ENCODE results near the gene MYDGF. TPM values are rescaled to one million over a fixed set of nuclear protein-coding genes. Genes with fewer than 3 reads are reported as not detected.
A peak's percentile ranks its signal among the peaks of the same experiment; 100 is the strongest.

The MYDGF gene
- total RNA-seq, 1 donor from 2014 or later, result 131 TPM

DNA sequence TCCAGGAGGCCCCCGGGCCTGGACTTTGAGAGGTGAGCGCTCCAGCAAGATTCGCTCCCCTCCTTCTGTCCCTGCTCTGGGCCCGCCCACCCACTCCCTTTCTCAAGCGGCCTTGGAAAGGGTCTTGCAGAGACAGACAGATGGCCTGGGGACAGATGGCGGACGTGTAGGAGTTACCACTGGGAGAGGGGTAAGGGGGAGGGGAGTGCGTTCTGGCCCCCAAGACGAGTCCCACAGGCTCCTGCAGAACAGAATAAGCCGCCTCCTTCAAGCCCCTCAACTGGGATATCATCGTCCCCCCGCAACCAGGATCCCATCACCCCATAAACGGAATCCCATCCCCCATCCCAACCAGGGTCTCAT, 34.4 kb downstream of the MYDGF start:
- H2AFZ ChIP-seq (ENCODE audit: low read depth, low read length), result peak overlapping the region; percentile 90
- Mint-ChIP-seq H3K4me1 (ENCODE audit: low read depth, unreplicated experiment) (peaks cover 8% of the 10 kb centered on the region), H3K36me3 (ENCODE audit: low read depth, unreplicated experiment) (no peaks in the 10 kb centered on the region), H3K4me3 (ENCODE audit: unreplicated experiment) (no peak overlapping the region), H3K9me3 (ENCODE audit: unreplicated experiment) (peaks cover 4% of the 10 kb centered on the region), H3K27ac (ENCODE audit: unreplicated experiment) (no peak overlapping the region), H3K27me3 (ENCODE audit: low read depth, unreplicated experiment) (peaks cover 3% of the 10 kb centered on the region)
- H3K79me2 ChIP-seq (ENCODE audit: insufficient read depth, low read length), result peaks cover 12% of the 10 kb centered on the region
- H3K36me3 ChIP-seq (ENCODE audit: insufficient read depth, low read length), result no peaks in the 10 kb centered on the region
- DNase-seq (ENCODE audit: low read depth) (no peak), FAIRE-seq (no peak)
- H3K9ac ChIP-seq (ENCODE audit: low read length), result peak overlapping the region; percentile 79
- peak overlapping the region; percentile 16 for H3K27ac ChIP-seq (ENCODE audit: low read depth, low read length)
- peaks cover 37% of the 10 kb centered on the region for H3K4me1 ChIP-seq (ENCODE audit: insufficient read depth, low read length)
- no peaks in the 10 kb centered on the region for H4K20me1 ChIP-seq (ENCODE audit: insufficient read depth, low read length)
- H3K4me2 ChIP-seq (ENCODE audit: low read length), result peak overlapping the region; percentile 92
- H3K4me3 ChIP-seq (ENCODE audit: insufficient read depth, low read depth, low read length), result peak overlapping the region; percentile 50
- no peaks in the 10 kb centered on the region for H3K9me3 ChIP-seq (ENCODE audit: insufficient read depth, low read depth, low read length)
- H3K27me3 ChIP-seq (ENCODE audit: insufficient read depth, low read length), result no peaks in the 10 kb centered on the region
- TF ChIP-seq EZH2 (IDR thresholded peaks at IDR 0.05; ENCODE audit: insufficient read depth, low read length) (no peak), CTCF (IDR thresholded peaks at IDR 0.05; ENCODE audit: insufficient read depth, low read depth, low read length) (no peak)

DNA sequence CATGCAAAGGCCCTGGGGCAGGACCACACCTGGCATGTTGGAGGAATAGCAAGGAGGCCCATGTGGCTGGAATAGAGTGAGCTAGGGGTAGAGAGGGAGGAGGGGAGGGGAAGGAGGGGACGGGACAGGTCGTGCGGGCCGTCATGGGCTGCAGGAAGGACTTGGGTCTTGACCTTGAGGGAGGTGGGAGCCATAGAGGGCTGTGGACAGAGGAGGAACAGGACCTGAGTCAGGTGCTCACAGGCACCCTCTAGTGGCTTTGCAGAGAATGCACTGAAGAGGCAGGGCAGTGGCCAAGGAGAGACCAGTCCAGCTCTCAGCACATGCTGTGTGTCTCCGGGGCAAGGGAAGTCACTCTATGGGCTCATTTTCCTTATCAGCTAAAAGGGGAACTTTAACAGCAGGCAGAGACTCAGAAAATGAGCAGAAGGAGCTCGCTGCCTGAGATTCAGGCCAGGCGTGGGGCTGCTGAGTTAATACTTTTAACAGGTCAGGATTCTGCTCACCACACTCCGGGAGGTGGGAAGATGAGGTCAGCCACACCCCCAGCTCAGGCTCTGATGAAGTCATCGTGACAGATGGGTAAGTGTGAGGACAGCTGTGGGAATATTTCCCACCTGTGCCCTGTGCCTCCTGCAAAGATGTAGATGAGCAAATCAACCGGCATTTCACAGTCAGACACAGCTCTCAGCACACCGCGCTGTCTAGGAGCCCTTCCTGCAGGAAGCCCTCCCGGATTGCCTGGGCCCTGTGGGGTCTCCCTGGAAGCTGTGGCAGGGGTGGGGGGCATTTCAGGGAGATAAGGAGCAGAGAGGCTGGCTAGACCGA, 36.8 kb downstream of the MYDGF start:
- H4K20me1 ChIP-seq (ENCODE audit: insufficient read depth, low read length), result no peaks in the 10 kb centered on the region
- H3K79me2 ChIP-seq (ENCODE audit: insufficient read depth, low read length), result no peaks in the 10 kb centered on the region
- H3K36me3 Mint-ChIP-seq (ENCODE audit: low read depth, unreplicated experiment), result no peaks in the 10 kb centered on the region
- peak overlapping the region; percentile 38 for H3K4me2 ChIP-seq (ENCODE audit: low read length)
- peaks cover 25% of the 10 kb centered on the region for H3K4me1 ChIP-seq (ENCODE audit: insufficient read depth, low read length)
- H2AFZ ChIP-seq (ENCODE audit: low read depth, low read length), result no peak overlapping the region
- TF ChIP-seq CTCF (IDR thresholded peaks at IDR 0.05; ENCODE audit: insufficient read depth, low read depth, low read length) (peak; percentile 80), EZH2 (IDR thresholded peaks at IDR 0.05; ENCODE audit: insufficient read depth, low read length) (no peak)
- H3K9ac ChIP-seq (ENCODE audit: low read length), result peak overlapping the region; percentile 44
- H3K36me3 ChIP-seq (ENCODE audit: insufficient read depth, low read length), result no peaks in the 10 kb centered on the region
- H3K27me3 Mint-ChIP-seq (ENCODE audit: low read depth, unreplicated experiment), result peaks cover 3% of the 10 kb centered on the region
- peaks cover 4% of the 10 kb centered on the region for H3K9me3 Mint-ChIP-seq (ENCODE audit: unreplicated experiment)
- H3K4me3 Mint-ChIP-seq (ENCODE audit: unreplicated experiment), result no peak overlapping the region
- H3K4me1 Mint-ChIP-seq (ENCODE audit: low read depth, unreplicated experiment), result peaks cover 8% of the 10 kb centered on the region
- no peak overlapping the region for H3K4me3 ChIP-seq (ENCODE audit: insufficient read depth, low read depth, low read length)
- H3K27ac Mint-ChIP-seq (ENCODE audit: unreplicated experiment), result peak overlapping the region; percentile 79
- no peaks in the 10 kb centered on the region for H3K9me3 ChIP-seq (ENCODE audit: insufficient read depth, low read depth, low read length)
- H3K27ac ChIP-seq (ENCODE audit: low read depth, low read length), result peak overlapping the region; percentile 55
- no peaks in the 10 kb centered on the region for H3K27me3 ChIP-seq (ENCODE audit: insufficient read depth, low read length)
- DNase-seq (ENCODE audit: low read depth) (peak; percentile 66), FAIRE-seq (no peak)

Data from astrocyte (in vitro differentiated cells and primary cell).